ENCODE results near the gene PRAME. TPM values are rescaled to one million over a fixed set of nuclear protein-coding genes. Genes with fewer than 3 reads are reported as not detected.
"Not testable (repeated sequence)": the region's sequence is repeated elsewhere in the genome, so short reads cannot be mapped to it uniquely, and the experiment has no call there.

Gene PRAME
- total RNA-seq, 2 experiments from 2014 or later, result not detected

DNA sequence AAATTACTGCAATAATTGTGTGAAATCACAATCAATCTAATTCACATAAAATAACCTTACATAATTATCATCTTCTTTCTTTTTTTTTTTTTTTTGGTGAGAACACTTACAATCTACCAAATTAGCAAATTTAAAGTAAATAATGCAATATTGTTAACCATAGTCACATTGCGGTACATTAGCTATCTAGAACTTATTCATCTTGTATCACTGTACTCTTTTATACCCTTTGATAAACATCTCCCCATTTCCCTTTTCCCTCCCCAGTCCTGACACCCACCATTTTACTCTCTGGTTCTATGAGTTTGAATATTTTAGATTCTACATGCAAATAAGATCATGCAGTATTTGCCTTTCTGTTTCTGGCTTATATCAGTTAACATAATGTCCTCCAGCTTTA, 24.0 kb upstream of the PRAME start:
- ChIA-PET CTCF (no interaction called here), POLR2A (no interaction called here)

DNA sequence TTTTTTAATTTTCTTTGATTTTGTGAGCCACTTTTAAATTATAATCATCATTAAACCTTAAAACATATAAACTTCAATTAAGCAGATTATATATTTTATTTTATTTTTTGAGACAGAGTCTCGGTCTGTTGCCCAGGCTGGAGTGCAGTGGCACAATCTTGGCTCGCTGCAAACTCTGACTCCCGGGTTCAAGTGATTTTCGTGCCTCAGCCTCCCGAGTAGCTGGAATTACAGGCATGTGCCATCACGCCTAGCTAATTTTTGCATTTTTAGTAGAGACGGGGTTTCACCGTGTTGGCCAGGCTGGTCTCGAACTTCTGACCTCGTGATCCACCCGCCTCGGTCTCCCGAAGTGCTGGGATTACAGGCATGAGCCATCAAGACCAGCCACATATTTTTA, 22.5 kb upstream of the PRAME start:
- CTCF ChIA-PET, POLR2A ChIA-PET: not testable (repeated sequence)

GRCh38 chr22:22579869-22580604, 21.0 kb upstream of the PRAME start:
- POLR2A ChIA-PET, result no interaction called here
- CTCF ChIA-PET, result no interaction called here

DNA sequence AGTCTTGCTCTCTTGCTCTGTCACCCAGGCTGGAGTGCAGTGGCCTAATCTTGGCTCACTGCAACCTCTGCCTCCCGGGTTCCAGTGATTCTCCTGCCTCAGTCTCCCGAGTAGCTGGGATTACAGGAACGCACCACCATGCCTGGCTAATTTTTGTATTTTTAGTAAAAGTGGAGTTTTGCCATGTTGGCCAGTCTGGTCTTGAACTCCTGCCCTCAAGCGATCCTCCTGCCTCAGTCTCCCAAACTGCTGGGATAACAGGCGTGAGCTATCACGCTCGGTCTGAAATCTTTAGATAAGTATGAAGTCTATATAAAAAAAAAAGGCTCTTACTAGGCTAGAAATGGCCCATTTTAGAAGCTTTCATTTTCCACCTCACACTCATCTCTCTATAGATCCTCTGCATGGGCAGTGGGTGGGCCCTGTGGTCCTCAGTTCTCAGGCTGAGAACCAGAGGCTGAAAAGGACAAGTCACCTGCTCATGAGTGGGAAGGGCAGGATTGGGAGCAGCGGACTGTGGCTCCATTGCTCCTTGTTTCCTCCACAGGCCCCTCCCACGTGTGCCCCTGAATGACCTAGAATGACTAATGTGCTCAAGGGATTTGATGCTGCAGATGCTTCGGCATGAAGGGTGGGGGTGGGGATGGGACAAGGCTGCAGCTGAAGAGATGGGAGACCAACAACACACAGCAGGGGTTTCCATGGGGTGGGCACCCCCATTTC, 19.8 kb upstream of the PRAME start:
- CTCF ChIA-PET, result no interaction called here
- POLR2A ChIA-PET, result no interaction called here

DNA sequence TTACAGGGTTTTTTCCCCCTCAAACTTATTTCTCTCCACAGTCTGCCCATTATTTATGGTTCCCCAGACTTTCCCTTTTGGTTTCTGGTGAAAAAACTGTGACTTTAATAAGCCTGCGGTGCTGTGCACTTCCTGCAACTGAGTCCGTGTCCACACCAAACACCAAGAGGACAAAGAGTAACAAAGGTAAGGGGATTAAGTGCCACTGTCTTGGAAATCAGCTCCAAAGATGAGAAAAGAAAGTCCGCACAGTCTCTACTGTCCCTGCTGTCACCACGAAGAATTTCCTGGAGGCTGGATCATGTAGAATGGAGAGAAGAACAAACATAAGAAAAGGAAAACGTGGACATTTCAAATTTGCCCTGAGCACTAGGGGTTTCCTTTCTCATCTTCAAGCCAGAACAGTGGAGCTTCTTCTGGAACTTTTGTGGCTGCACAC, 17.9 kb upstream of the PRAME start:
- POLR2A ChIA-PET, result no interaction called here
- CTCF ChIA-PET, result interaction anchor here (0.7 to 2.3 kb wide), 2 partner anchors 10 to 15 kb away, joined by 3 to 18 read pairs; no protein-coding TSS in a partner anchor

DNA sequence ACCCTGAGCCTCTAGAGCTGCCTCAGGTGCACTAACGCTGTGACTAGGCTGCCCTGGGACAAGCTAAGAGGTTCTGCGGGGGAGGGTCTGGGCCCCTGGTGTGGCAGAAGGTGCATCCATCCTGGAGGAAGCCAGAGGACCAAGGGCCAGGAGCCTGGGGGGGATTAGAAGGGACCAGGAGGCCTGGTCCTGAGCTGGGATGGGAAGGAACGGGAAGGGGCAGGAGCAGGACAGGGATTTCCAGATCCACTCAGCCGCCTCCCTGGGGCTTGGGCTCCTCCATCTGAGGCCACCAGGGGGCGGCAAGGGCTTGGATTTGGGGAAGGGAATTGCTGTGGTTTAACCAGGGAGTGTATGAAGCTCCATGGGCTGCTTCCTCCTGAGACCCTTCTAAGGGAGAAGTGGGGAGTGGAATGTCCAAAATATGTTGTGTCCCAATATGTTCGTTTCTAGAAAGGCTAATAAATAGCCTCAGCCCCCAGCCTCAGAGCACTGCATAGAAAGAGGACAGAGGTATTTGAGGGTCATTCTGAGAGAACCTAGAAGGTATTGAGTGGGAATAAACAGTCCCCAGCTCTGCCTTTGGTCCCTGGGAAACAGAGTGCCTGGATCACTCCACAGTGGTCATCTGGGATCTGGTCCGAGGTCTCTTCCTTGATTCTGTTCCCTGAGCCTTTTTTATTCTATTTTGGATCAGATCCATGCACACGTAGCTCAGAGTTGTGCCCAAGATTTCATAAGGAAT, 17.4 kb upstream of the PRAME start:
- ChIA-PET POLR2A (no interaction called here), CTCF (interaction anchor here (0.6 to 2.3 kb wide), 4 partner anchors 8 to 113 kb away, joined by 3 to 18 read pairs (median 3); no protein-coding TSS in a partner anchor)

GRCh38 chr22:22574361-22574760, 15.3 kb upstream of the PRAME start:
- POLR2A ChIA-PET, result no interaction called here

GRCh38 chr22:22573047-22573889, 14.2 kb upstream of the PRAME start:
- ChIA-PET POLR2A (no interaction called here), CTCF (no interaction called here)

More at GRCh38 chr22:22574361-22574760, 15.3 kb upstream of the PRAME start:
- CTCF ChIA-PET, result no interaction called here

- CTCF ChIA-PET, result no interaction called here
Measured at GRCh38 chr22:22571862-22572261, 12.8 kb upstream of the PRAME start.

DNA sequence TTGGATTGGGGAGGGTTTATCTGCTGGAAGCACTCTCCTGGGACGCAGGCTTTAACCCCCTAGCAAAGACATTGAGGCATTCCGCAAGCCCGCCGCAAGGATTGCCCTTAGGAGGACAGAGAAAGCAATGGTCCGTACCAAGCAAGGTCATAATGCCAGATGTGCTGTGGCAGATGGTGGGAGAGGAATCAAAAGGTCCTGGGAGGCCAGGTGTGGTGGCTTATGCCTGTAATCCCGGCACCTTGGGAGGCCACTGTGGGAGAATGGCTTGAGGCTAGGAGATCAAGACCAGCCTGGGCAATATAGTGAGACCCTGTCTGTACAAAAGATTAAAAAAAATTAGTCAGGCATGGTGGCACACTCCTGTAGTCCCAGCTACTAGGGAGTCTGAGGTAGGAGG, 12.4 kb upstream of the PRAME start:
- ChIA-PET CTCF (no interaction called here), POLR2A (no interaction called here)

More at GRCh38 chr22:22571862-22572261, 12.8 kb upstream of the PRAME start:
- POLR2A ChIA-PET, result no interaction called here

DNA sequence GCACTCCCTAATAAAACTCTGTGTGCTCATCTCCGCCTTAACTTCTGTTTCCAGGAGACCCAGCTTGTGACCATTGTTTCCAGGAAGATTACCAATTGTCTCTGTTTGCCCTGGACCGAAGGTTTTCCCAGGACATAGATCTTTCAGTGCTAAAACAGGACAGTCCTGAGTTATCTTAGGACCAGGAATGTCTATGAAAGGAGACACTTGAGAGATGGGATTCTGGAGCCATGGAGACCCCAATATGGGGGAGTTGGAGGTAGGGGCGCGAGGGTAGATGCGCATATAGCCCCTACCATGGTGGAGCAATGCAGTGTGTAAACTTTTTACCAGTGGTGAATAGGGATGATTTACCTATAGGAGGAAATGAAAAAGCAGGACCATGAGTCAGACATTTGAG, 10.2 kb upstream of the PRAME start:
- ChIA-PET CTCF (no interaction called here), POLR2A (no interaction called here)

GRCh38 chr22:22565981-22566380, 6.9 kb upstream of the PRAME start:
- CTCF ChIA-PET, result no interaction called here
- POLR2A ChIA-PET, result no interaction called here

- ChIA-PET POLR2A (no interaction called here), CTCF (interaction anchor here (1.4 kb wide), 1 partner anchor 9 kb away, joined by 4 read pairs; no protein-coding TSS in a partner anchor)
Measured at GRCh38 chr22:22558071-22558971, 744 bp downstream of the PRAME start.

- POLR2A ChIA-PET, result no interaction called here
- CTCF ChIA-PET, result no interaction called here
Measured at GRCh38 chr22:22556995-22557925, 1.8 kb downstream of the PRAME start.

- CTCF ChIA-PET, result no interaction called here
Measured at GRCh38 chr22:22556578-22556977, 2.5 kb downstream of the PRAME start.

GRCh38 chr22:22555596-22555995, 3.5 kb downstream of the PRAME start:
- ChIA-PET POLR2A (no interaction called here), CTCF (no interaction called here)

More at GRCh38 chr22:22556578-22556977, 2.5 kb downstream of the PRAME start:
- POLR2A ChIA-PET, result no interaction called here

- CTCF ChIA-PET, result no interaction called here
- POLR2A ChIA-PET, result no interaction called here
Measured at GRCh38 chr22:22554587-22555284, 4.3 kb downstream of the PRAME start.
